Fibroblast of skin of right biceps (primary cell): Measurements from ENCODE around the gene SEMA5A.
A peak's percentile ranks its signal among the peaks of the same experiment; 100 is the strongest.

Experiments
- DNase-seq: peaks from one replicate; pipeline ENCODE4 v3.0.0-alpha.2; 2013

The SEMA5A gene

GRCh38 chr5:9394221-9394620, 151.7 kb downstream of the SEMA5A start:
- DNase-seq = no peak

- DNase-seq = no peak
These were observed 153.2 kb downstream of the SEMA5A start for GRCh38 chr5:9392625-9393024.

- DNase-seq = no peak
These were observed 154.8 kb downstream of the SEMA5A start for GRCh38 chr5:9391080-9391479.

- DNase-seq = no peak
These were observed 155.8 kb downstream of the SEMA5A start for GRCh38 chr5:9390113-9390512.

- DNase-seq = no peak
These were observed 156.8 kb downstream of the SEMA5A start for GRCh38 chr5:9388941-9389674.

- peak; percentile 9 for DNase-seq
These were observed 158.0 kb downstream of the SEMA5A start for GRCh38 chr5:9387879-9388278.

- DNase-seq = no peak
These were observed 158.9 kb downstream of the SEMA5A start for GRCh38 chr5:9386945-9387344.

- DNase-seq = no peak
These were observed 163.4 kb downstream of the SEMA5A start for GRCh38 chr5:9382522-9382921.

GRCh38 chr5:9381464-9381863, 164.4 kb downstream of the SEMA5A start:
- DNase-seq = no peak

- no peak for DNase-seq
These were observed 165.8 kb downstream of the SEMA5A start for GRCh38 chr5:9380109-9380508.

- DNase-seq = peak; percentile 33
These were observed 169.3 kb downstream of the SEMA5A start for GRCh38 chr5:9376363-9377117.

- no peak for DNase-seq
These were observed 170.1 kb downstream of the SEMA5A start for GRCh38 chr5:9375756-9376155.

- no peak for DNase-seq
These were observed 171.8 kb downstream of the SEMA5A start for GRCh38 chr5:9374025-9374424.

GRCh38 chr5:9373571-9373970, 172.3 kb downstream of the SEMA5A start:
- DNase-seq = peak; percentile 57

- DNase-seq = peak; percentile 59
These were observed 175.6 kb downstream of the SEMA5A start for GRCh38 chr5:9370256-9370655.

- no peak for DNase-seq
These were observed 180.4 kb downstream of the SEMA5A start for GRCh38 chr5:9365512-9365911.

- peak; percentile 50 for DNase-seq
These were observed 182.4 kb downstream of the SEMA5A start for GRCh38 chr5:9363449-9363848.

- DNase-seq = no peak
These were observed 182.8 kb downstream of the SEMA5A start for GRCh38 chr5:9363026-9363425.

GRCh38 chr5:9362600-9362999, 183.3 kb downstream of the SEMA5A start:
- DNase-seq = no peak

GRCh38 chr5:9361835-9362234, 184.0 kb downstream of the SEMA5A start:
- DNase-seq = peak; percentile 48

- peak; percentile 85 for DNase-seq
These were observed 186.8 kb downstream of the SEMA5A start for GRCh38 chr5:9358961-9359685.

- DNase-seq = peak; percentile 53
These were observed 189.5 kb downstream of the SEMA5A start for GRCh38 chr5:9356351-9356825.

GRCh38 chr5:9354336-9355081, 191.4 kb downstream of the SEMA5A start:
- DNase-seq = no peak
